Gastroesophageal sphincter (tissue), 3 donors: Measurements from ENCODE around the gene PHLDB3.

Experiments
- CTCF ChIP-seq, 4 experiments: fragments of 200-600 bp in 2 of 4; fragments of 450-650 bp in 2 of 4; sonication (generic) in 1 of 4; IDR thresholded peaks; one replicate each; pipeline ENCODE4 v1.5.1; 2017 to 2019; ENCODE audit warnings: antibody characterized with exemption in 4 of 4, mild to moderate bottlenecking in 2 of 4, moderate library complexity in 2 of 4
- EP300 ChIP-seq: sonication (generic); formaldehyde crosslinking; IDR thresholded peaks from one replicate; pipeline ENCODE4 v1.6.1; 2017; ENCODE audit warnings: antibody characterized with exemption, mild to moderate bottlenecking
- POLR2A ChIP-seq, 2 donors: fragments of 450-650 bp; IDR thresholded peaks; one replicate each; pipeline ENCODE4 v1.6.1; 2017; ENCODE audit warnings: antibody characterized with exemption in 2 of 2, mild to moderate bottlenecking in 2 of 2, moderate library complexity in 1 of 2
- POLR2AphosphoS5 ChIP-seq: sonication (generic); formaldehyde crosslinking; IDR thresholded peaks from one replicate; pipeline ENCODE4 v1.6.1; 2017; ENCODE audit warnings: antibody characterized with exemption

GRCh38 chr19:43464134-43464775, 40.3 kb downstream of the PHLDB3 start:
- peak in 1 of 4 experiments; percentile 12 for TF ChIP-seq CTCF (IDR thresholded peaks at IDR 0.05)
- peak; percentile 1 for TF ChIP-seq POLR2AphosphoS5
- TF ChIP-seq EP300, result no peak
- TF ChIP-seq POLR2A (IDR thresholded peaks at IDR 0.05), result no peak
